AG04449 (cell line): ENCODE measurements around the gene CNOT8.
"Not testable (repeated sequence)": the region's sequence is repeated elsewhere in the genome, so short reads cannot be mapped to it uniquely, and the experiment has no call there.

Experiments used
- CTCF ChIA-PET: fragments of 350-600 bp; formaldehyde crosslinking; extraction: SDS; loops from one replicate; lab custom pipeline; 2021; ENCODE audit warnings: antibody characterized with exemption; lab: Yijun Ruan, JAX
- POLR2A ChIA-PET: fragments of 400-600, 350-600 bp; formaldehyde crosslinking; extraction: SDS; loops from one replicate; lab custom pipeline; 2020; ENCODE audit warnings: antibody characterized with exemption, inconsistent platforms; lab: Yijun Ruan, JAX
- DNase-seq: peaks from one replicate; pipeline ENCODE4 v3.0.0-alpha.2; 2010; ENCODE audit warnings: low read depth, low spot score
- H3K4me3 ChIP-seq: 2 replicates; pipeline ENCODE4 v1.5.1; 2011; ENCODE audit warnings: low read depth, mild to moderate bottlenecking, control low read depth, low read length
- TF ChIP-seq, protein P1 (sequence below): IDR thresholded peaks from one replicate; pipeline ENCODE4 v1.5.1; 2011; ENCODE audit warnings: mild to moderate bottlenecking, moderate library complexity, low read length, control low read depth, inconsistent platforms; ENCODE audit not compliant: insufficient read depth; ENCODE audit errors: missing control alignments

CNOT8 gene

DNA sequence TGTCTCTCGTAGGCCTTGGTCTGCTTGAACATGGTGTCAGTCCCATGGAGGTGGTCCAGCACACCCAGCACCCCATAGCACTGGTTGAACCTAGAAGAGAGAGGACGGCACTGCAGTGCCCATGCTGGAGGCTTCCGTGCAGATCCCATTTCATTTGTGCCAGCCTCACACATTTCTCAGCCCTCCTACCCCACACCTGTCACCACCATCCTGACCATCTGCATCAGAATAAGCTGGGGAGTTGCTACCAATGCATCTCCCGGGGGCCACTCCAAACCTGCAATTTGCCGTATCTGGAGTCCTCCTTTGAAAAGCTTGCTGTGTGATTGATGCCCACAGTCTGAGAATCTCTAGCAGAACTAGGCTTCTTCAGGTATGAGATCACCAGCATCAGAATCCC lies 38.0 kb upstream of the CNOT8 start:
- ChIA-PET POLR2A (no interaction called here), CTCF (interaction anchor here (1.1 to 2.8 kb wide), 2 partner anchors 21 to 170 kb away, joined by 3 to 9 read pairs; no protein-coding TSS in a partner anchor)
- no peak for DNase-seq
- no peak overlapping the region for H3K4me3 ChIP-seq
- TF ChIP-seq, protein P1, sequence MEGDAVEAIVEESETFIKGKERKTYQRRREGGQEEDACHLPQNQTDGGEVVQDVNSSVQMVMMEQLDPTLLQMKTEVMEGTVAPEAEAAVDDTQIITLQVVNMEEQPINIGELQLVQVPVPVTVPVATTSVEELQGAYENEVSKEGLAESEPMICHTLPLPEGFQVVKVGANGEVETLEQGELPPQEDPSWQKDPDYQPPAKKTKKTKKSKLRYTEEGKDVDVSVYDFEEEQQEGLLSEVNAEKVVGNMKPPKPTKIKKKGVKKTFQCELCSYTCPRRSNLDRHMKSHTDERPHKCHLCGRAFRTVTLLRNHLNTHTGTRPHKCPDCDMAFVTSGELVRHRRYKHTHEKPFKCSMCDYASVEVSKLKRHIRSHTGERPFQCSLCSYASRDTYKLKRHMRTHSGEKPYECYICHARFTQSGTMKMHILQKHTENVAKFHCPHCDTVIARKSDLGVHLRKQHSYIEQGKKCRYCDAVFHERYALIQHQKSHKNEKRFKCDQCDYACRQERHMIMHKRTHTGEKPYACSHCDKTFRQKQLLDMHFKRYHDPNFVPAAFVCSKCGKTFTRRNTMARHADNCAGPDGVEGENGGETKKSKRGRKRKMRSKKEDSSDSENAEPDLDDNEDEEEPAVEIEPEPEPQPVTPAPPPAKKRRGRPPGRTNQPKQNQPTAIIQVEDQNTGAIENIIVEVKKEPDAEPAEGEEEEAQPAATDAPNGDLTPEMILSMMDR: no peak

DNA sequence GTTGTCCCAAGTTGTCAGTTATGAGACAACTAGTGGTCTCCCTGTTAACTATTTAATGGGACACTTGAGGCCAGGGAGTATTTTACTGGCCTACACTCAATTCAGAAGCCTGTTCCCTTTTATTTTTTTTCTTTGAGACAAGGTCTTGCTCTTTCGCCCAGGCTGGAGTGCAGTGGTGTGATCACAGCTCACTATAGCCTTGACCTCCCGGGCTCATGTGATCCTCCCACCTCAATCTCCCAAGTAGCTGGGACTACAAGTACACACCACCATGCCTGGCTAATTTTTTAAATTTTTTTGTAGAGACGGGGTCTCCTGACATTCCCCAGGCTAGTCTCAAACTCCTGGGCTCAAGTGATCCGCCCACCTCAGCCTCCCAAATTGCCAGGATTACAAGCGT lies 35.5 kb upstream of the CNOT8 start:
- POLR2A ChIA-PET, H3K4me3 ChIP-seq, DNase-seq: not testable (repeated sequence)
- CTCF ChIA-PET: interaction anchor here (2.5 kb wide), 1 partner anchor 173 kb away, joined by 12 read pairs; no protein-coding TSS in a partner anchor

DNA sequence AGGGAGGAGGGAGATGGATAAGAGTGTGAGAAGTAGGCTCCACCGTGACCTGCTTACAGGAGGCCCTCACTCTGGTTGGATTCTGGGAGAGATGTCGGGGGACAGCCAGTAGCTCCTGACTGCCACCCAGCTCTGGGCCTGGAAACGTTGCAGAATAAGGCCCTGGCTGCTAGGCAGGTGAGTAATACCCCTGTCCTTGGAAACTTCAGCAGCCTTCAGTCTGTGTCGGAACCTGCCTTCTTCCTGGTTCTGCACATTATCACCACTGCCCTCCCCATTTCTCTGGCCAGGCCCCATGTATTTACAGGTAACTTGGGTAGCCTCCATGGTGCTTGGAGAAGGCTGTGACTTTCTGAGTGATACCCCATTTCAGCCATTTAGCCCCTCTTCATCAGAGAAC lies 34.8 kb upstream of the CNOT8 start:
- no peak overlapping the region for H3K4me3 ChIP-seq
- ChIA-PET CTCF (interaction anchor here (2.5 kb wide), 1 partner anchor 174 kb away, joined by 12 read pairs; no protein-coding TSS in a partner anchor), POLR2A (no interaction called here)
- TF ChIP-seq, protein P1: no peak
- DNase-seq: no peak

DNA sequence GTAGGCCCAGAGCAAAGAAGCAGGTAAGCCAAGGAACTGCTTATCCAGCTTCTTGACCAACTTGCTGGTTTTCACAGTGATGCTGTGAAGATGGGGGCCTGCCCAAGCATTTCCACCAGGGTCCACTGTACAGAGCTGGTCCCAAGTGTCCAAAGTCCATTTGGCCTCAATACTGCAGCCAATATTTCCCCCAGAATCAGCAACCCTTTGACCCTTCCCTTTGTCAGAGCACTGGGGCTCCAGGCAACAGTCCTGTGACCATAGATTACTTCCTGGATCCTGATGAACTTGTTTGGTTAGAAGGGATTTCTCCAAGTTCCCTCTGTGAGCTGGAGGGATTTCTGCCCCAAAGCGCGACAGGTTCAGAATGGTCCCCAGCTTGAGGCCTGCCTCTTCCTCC lies 34.4 kb upstream of the CNOT8 start:
- ChIA-PET POLR2A (no interaction called here), CTCF (interaction anchor here (2.5 kb wide), 1 partner anchor 174 kb away, joined by 12 read pairs; no protein-coding TSS in a partner anchor)
- DNase-seq: no peak
- no peak overlapping the region for H3K4me3 ChIP-seq
- TF ChIP-seq, protein P1: no peak

DNA sequence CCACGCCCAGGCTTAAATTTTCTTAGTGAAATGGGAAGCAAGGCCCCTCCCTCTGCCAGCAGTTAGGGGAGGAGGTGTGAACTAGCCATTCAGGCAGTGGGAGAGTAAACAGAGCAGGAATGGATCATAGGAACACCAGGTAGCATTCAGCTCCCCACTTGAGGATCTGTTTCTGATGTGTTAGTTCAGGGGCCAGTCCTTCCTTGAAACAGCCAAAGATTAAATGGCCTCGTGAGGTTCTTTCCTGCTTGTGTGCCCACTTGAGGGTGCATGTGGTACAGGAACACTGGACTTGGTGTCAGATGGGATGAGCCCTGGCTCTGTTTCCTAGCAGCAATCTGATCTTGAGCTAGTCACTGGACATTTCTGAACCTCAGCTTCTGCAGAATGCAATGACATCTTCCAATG lies 29.2 kb upstream of the CNOT8 start:
- POLR2A ChIA-PET: interaction anchor here (1.5 kb wide), 1 partner anchor 28 kb away, joined by 3 read pairs; no protein-coding TSS in a partner anchor
- TF ChIP-seq, protein P1: no peak
- no peak for DNase-seq
- H3K4me3 ChIP-seq: no peak overlapping the region
- CTCF ChIA-PET: no interaction called here

DNA sequence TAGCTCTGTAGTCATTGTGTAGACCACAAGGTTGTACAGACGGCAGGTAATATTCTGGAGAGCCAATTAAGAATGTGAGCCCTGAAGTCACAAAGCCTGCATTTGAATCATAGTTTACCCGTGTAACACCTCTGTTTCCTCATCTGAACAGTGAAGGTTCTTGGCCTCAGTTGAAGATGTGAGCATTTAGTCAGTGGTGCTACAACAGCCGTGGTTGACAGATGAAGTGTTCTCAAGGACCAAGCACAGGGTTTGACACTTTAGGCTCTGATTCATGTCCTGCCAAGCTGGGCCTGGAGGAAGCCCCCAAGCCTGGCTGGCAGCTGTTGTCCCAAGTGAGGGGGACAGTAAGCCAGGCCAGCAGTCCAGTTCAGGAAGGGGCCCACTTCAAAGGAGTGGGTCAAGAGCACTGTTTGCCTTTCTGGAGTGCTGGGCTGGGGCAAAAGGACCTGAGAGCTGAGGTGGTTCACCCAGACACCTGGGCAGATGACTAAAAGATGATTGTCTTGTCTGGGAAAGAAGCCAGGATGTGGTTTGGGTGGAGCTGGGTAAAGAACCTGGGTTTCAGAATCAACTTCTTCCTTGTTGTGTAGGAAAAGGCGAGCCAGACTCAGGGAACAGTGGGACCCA lies 28.7 kb upstream of the CNOT8 start:
- H3K4me3 ChIP-seq: no peak overlapping the region
- CTCF ChIA-PET: no interaction called here
- TF ChIP-seq, protein P1: no peak
- DNase-seq: no peak
- POLR2A ChIA-PET: interaction anchor here (1.5 kb wide), 1 partner anchor 28 kb away, joined by 3 read pairs; no protein-coding TSS in a partner anchor
